Gastroesophageal sphincter (tissue), 4 donors: ENCODE results near the gene ARHGAP42. TPM values are rescaled to one million over a fixed set of nuclear protein-coding genes. Genes with fewer than 3 reads are reported as not detected.
"Not testable (repeated sequence)": the region's sequence is repeated elsewhere in the genome, so short reads cannot be mapped to it uniquely, and the experiment has no call there.

ENCODE experiments used
- ATAC-seq: fragments of 150-250 bp; one replicate; pipeline ENCODE4 v1.9.1; 2016; ENCODE audit warnings: mild to moderate bottlenecking, moderate library complexity
- H3K27ac ChIP-seq, 4 donors: fragments of 200-600 bp; sonication (generic) in 3 of 4; 1 replicate in 3 of 4; 2 replicates in 1 of 4; pipeline ENCODE4 v1.5.1; 2016 to 2019
- H3K27me3 ChIP-seq: fragments of 200-600 bp; sonication (generic); one replicate; pipeline ENCODE4 v1.5.1; 2019
- H3K36me3 ChIP-seq, 2 donors: fragments of 200-600 bp; sonication (generic); one replicate each; pipeline ENCODE4 v1.5.1; 2019; ENCODE audit warnings: control low read depth in 1 of 2
- H3K4me1 ChIP-seq, 3 donors: fragments of 200-600 bp; sonication (generic); 1 replicate in 2 of 3; 2 replicates in 1 of 3; pipeline ENCODE4 v1.5.1; 2016 to 2019; ENCODE audit warnings: control low read depth in 2 of 3
- H3K4me3 ChIP-seq, 2 donors: fragments of 200-600 bp; sonication (generic); one replicate each; pipeline ENCODE4 v1.5.1; 2019; ENCODE audit warnings: mild to moderate bottlenecking in 1 of 2, moderate library complexity in 1 of 2
- H3K9me3 ChIP-seq, 3 donors: fragments of 200-600 bp; sonication (generic); one replicate each; pipeline ENCODE4 v1.5.1; 2017 to 2019; ENCODE audit warnings: control low read depth in 2 of 3
- EP300 ChIP-seq: sonication (generic); formaldehyde crosslinking; IDR thresholded peaks from one replicate; pipeline ENCODE4 v1.6.1; 2017; ENCODE audit warnings: antibody characterized with exemption, mild to moderate bottlenecking
- POLR2A ChIP-seq, 2 donors: fragments of 450-650 bp; IDR thresholded peaks; one replicate each; pipeline ENCODE4 v1.6.1; 2017; ENCODE audit warnings: antibody characterized with exemption in 2 of 2, mild to moderate bottlenecking in 2 of 2, moderate library complexity in 1 of 2
- POLR2AphosphoS5 ChIP-seq: sonication (generic); formaldehyde crosslinking; IDR thresholded peaks from one replicate; pipeline ENCODE4 v1.6.1; 2017; ENCODE audit warnings: antibody characterized with exemption
- WGBS, 2 donors: methylation state at CpG; one replicate each; pipeline ENCODE4 v1.1.5; 2018; ENCODE audit warnings: low coverage in 1 of 2; 5-methylcytosine and 5-hydroxymethylcytosine counted together
- total RNA-seq, 4 donors: library from RNA; depleted of rRNA; stranded (reverse); fragments of >200 nt; gene quantifications; one replicate each; pipeline ENCODE4 v1.1.0, GENCODE V29; 2016
- TF ChIP-seq, protein P1 (sequence below), 4 experiments: fragments of 200-600 bp in 2 of 4; fragments of 450-650 bp in 2 of 4; sonication (generic) in 1 of 4; IDR thresholded peaks; one replicate each; pipeline ENCODE4 v1.5.1; 2017 to 2019; ENCODE audit warnings: antibody characterized with exemption in 4 of 4, mild to moderate bottlenecking in 2 of 4, moderate library complexity in 2 of 4

The ARHGAP42 gene
- total RNA-seq, 4 donors from 2014 or later, result 6.3 to 29.1 (median 9.9) TPM

DNA sequence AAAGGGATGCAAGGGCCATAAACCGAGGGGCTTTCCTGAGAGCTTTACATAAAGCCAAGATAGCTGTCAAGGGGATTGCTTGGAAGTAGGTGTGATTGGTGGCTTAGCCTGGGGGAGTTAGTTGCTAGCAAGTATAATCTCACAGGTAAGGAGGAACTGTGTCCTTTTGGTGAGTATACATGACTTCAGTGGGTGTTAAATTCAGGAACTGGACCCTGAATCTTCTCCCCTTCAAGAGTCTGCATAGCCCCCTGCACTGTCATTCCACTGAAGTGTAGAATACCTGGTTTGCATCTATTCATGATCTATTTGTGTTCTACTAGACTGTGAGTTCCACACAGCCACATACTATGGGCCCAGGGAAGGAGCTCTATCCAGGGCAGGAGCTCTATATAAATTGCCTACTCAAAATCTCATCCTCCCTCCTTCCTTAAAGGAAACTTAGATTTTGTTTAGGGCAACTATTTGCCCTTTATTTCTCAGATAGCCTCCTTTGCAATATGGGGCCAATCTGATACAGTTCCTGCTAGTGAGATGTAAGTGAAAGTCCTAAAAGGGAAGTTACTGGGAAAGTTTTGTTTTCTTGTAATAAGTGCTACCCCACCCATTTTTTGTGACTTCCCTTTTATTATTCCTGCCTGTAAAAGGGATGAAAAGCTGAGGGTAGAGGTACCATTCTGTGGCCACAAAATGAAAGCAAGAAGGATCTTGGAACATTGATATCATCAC is 322.0 kb downstream of the ARHGAP42 start:
- 18 to 33% methylated on average over 1 of the region's 1 CpG for WGBS, 2 donors
- no peaks in the 10 kb centered on the region for H3K36me3 ChIP-seq
- no peaks in the 10 kb centered on the region for H3K9me3 ChIP-seq
- ATAC-seq, result no peak
- H3K27ac ChIP-seq, result no peak overlapping the region
- TF ChIP-seq, protein P1, sequence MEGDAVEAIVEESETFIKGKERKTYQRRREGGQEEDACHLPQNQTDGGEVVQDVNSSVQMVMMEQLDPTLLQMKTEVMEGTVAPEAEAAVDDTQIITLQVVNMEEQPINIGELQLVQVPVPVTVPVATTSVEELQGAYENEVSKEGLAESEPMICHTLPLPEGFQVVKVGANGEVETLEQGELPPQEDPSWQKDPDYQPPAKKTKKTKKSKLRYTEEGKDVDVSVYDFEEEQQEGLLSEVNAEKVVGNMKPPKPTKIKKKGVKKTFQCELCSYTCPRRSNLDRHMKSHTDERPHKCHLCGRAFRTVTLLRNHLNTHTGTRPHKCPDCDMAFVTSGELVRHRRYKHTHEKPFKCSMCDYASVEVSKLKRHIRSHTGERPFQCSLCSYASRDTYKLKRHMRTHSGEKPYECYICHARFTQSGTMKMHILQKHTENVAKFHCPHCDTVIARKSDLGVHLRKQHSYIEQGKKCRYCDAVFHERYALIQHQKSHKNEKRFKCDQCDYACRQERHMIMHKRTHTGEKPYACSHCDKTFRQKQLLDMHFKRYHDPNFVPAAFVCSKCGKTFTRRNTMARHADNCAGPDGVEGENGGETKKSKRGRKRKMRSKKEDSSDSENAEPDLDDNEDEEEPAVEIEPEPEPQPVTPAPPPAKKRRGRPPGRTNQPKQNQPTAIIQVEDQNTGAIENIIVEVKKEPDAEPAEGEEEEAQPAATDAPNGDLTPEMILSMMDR (IDR thresholded peaks at IDR 0.05), result no peak
- TF ChIP-seq POLR2AphosphoS5 (no peak), EP300 (no peak), POLR2A (IDR thresholded peaks at IDR 0.05) (no peak)
- no peak overlapping the region for H3K4me3 ChIP-seq
- H3K27me3 ChIP-seq, result no peaks in the 10 kb centered on the region
- no peaks in the 10 kb centered on the region for H3K4me1 ChIP-seq

- no peak overlapping the region for H3K27ac ChIP-seq
- no peaks in the 10 kb centered on the region for H3K36me3 ChIP-seq
- no peak for ATAC-seq
- no peak overlapping the region for H3K4me3 ChIP-seq
- WGBS, 2 donors, result 18 to 31% methylated on average over 2 of the region's 2 CpGs
- TF ChIP-seq EP300 (no peak), POLR2A (IDR thresholded peaks at IDR 0.05) (no peak), POLR2AphosphoS5 (no peak)
- TF ChIP-seq, protein P1 (IDR thresholded peaks at IDR 0.05), result no peak
- no peaks in the 10 kb centered on the region for H3K4me1 ChIP-seq
- H3K27me3 ChIP-seq, result no peaks in the 10 kb centered on the region
- no peaks in the 10 kb centered on the region for H3K9me3 ChIP-seq
Measured at GRCh38 chr11:101009690-101010055, 322.6 kb downstream of the ARHGAP42 start.

DNA sequence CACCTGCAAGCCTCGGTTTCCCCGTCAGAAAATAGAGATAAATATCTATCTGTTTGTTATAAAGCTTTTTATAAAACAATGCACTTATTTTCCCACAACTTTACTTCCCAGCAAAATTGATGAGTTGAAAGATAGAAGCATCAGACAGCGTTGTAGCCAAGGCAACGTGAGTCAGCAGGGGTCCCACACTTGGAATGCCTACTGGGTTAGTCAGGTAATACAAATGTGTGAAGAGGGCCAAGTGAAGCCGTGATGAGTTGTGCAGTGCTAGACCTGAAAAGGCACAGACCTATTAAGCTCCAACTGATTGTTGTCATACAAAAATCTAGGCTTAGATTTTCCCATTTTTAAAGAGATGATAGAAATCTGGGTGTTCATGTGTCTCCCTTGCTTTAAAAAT is 323.8 kb downstream of the ARHGAP42 start:
- Histone ChIP-seq H3K36me3 (no peaks in the 10 kb centered on the region), H3K9me3 (no peaks in the 10 kb centered on the region), H3K4me3 (no peak overlapping the region), H3K4me1 (no peaks in the 10 kb centered on the region), H3K27ac (no peak overlapping the region), H3K27me3 (no peaks in the 10 kb centered on the region)
- no peak for TF ChIP-seq POLR2A (IDR thresholded peaks at IDR 0.05)
- TF ChIP-seq POLR2AphosphoS5, result no peak
- TF ChIP-seq EP300, result no peak
- TF ChIP-seq, protein P1 (IDR thresholded peaks at IDR 0.05), result no peak
- no peak for ATAC-seq
- 74 to 82% methylated on average over 5 of the region's 5 CpGs for WGBS, 2 donors

- ATAC-seq, result no peak
- Histone ChIP-seq H3K9me3 (no peaks in the 10 kb centered on the region), H3K27me3 (no peaks in the 10 kb centered on the region), H3K27ac (no peak overlapping the region), H3K4me3 (no peak overlapping the region), H3K4me1 (no peaks in the 10 kb centered on the region), H3K36me3 (no peaks in the 10 kb centered on the region)
- 81 to 88% methylated on average over 4 to 5 of the region's 5 CpGs for WGBS, 2 donors
- TF ChIP-seq EP300 (no peak), POLR2A (IDR thresholded peaks at IDR 0.05) (no peak), POLR2AphosphoS5 (no peak)
- TF ChIP-seq, protein P1 (IDR thresholded peaks at IDR 0.05), result no peak
Measured at GRCh38 chr11:101011881-101012280, 324.8 kb downstream of the ARHGAP42 start.

GRCh38 chr11:101013702-101014101 is 326.6 kb downstream of the ARHGAP42 start:
- H3K27me3 ChIP-seq, H3K36me3 ChIP-seq, ATAC-seq, H3K4me1 ChIP-seq, H3K9me3 ChIP-seq, H3K4me3 ChIP-seq, H3K27ac ChIP-seq: not testable (repeated sequence)
